GM23338 (cell line): ENCODE results near the gene SLC26A6. TPM values are rescaled to one million over a fixed set of nuclear protein-coding genes. Genes with fewer than 3 reads are reported as not detected.

Experiments
- ATAC-seq: fragments of 200-7000 bp; cut with Tn5 transposase; 3 replicates; pipeline ENCODE4 v1.9.1; 2020
- DNase-seq: peaks from one replicate; pipeline ENCODE4 v3.0.0-alpha.2; 2015; ENCODE audit warnings: low spot score
- H2AFZ ChIP-seq: fragments of 200-600 bp; sonication (generic); 2 replicates; pipeline ENCODE4 v1.8.0; 2016; ENCODE audit warnings: antibody characterized with exemption, mild to moderate bottlenecking, moderate library complexity
- H3F3A ChIP-seq: fragments of 200-600 bp; sonication (generic); replicated peaks from 2 replicates; pipeline ENCODE4 v1.8.0; 2017; ENCODE audit warnings: antibody characterized with exemption, mixed run types, low read depth
- H3K27ac ChIP-seq: fragments of 200-600 bp; sonication (generic); 2 replicates; pipeline ENCODE4 v1.6.1; 2016; ENCODE audit warnings: low read depth
- H3K27me3 ChIP-seq: fragments of 200-600 bp; sonication (generic); 2 replicates; pipeline ENCODE4 v1.8.0; 2016; ENCODE audit warnings: mild to moderate bottlenecking, mixed run types, moderate library complexity; ENCODE audit not compliant: insufficient read depth
- H3K36me3 ChIP-seq: fragments of 200-600 bp; sonication (generic); 2 replicates; pipeline ENCODE4 v1.8.0; 2016; ENCODE audit warnings: mild to moderate bottlenecking; ENCODE audit not compliant: insufficient read depth
- H3K4me1 ChIP-seq: fragments of 200-600 bp; sonication (generic); 2 replicates; pipeline ENCODE4 v1.8.0; 2016; ENCODE audit warnings: mild to moderate bottlenecking, moderate library complexity; ENCODE audit not compliant: insufficient read depth
- H3K4me2 ChIP-seq: fragments of 200-600 bp; sonication (generic); 2 replicates; pipeline ENCODE4 v1.7.1; 2017; ENCODE audit warnings: mixed run types
- H3K4me3 ChIP-seq: fragments of 200-600 bp; sonication (generic); 2 replicates; pipeline ENCODE4 v1.6.1; 2016; ENCODE audit warnings: mixed run types
- H3K79me2 ChIP-seq: fragments of 200-600 bp; sonication (generic); replicated peaks from 2 replicates; pipeline ENCODE4 v1.8.0; 2017; ENCODE audit warnings: mild to moderate bottlenecking; ENCODE audit not compliant: insufficient read depth
- H3K9me2 ChIP-seq: fragments of 200-600 bp; sonication (generic); 2 replicates; pipeline ENCODE4 v1.8.0; 2017; ENCODE audit not compliant: insufficient read depth
- H4K20me1 ChIP-seq: fragments of 200-600 bp; sonication (generic); replicated peaks from 2 replicates; pipeline ENCODE4 v1.8.0; 2017; ENCODE audit warnings: mild to moderate bottlenecking; ENCODE audit not compliant: insufficient read depth
- H3K27ac Mint-ChIP-seq: 2 replicates; pipeline ENCODE4 v1.8.0; 2020; ENCODE audit warnings: inconsistent platforms, mild to moderate bottlenecking, moderate library complexity, mixed read lengths
- H3K27me3 Mint-ChIP-seq: 3 replicates; pipeline ENCODE4 v1.8.0; 2022; ENCODE audit warnings: low read depth, mild to moderate bottlenecking, moderate library complexity, mixed read lengths, inconsistent platforms; ENCODE audit not compliant: insufficient read depth, poor library complexity
- H3K36me3 Mint-ChIP-seq: 3 replicates; pipeline ENCODE4 v1.8.0; 2021; ENCODE audit warnings: low read depth, mild to moderate bottlenecking, inconsistent platforms, moderate library complexity, mixed read lengths
- H3K4me1 Mint-ChIP-seq: 3 replicates; pipeline ENCODE4 v1.8.0; 2020; ENCODE audit warnings: mild to moderate bottlenecking, inconsistent platforms, mixed read lengths
- H3K4me3 Mint-ChIP-seq: 3 replicates; pipeline ENCODE4 v1.8.0; 2021; ENCODE audit warnings: moderate library complexity, mild to moderate bottlenecking, inconsistent platforms, mixed read lengths
- H3K9me3 Mint-ChIP-seq: 3 replicates; pipeline ENCODE4 v1.8.0; 2020; ENCODE audit warnings: moderate library complexity, mild to moderate bottlenecking, inconsistent platforms, mixed read lengths
- CREB1 ChIP-seq: fragments of 250-450 bp; sonication (Bioruptor Pico); IDR thresholded peaks from 2 replicates; pipeline ENCODE4 v1.5.0; 2020; ENCODE audit warnings: low read depth, mild to moderate bottlenecking, moderate library complexity
- CTCF ChIP-seq, 2 experiments: fragments of 200-600 bp in 1 of 2; sonication (generic) in 1 of 2; conservative IDR thresholded peaks; 2 replicates each; pipeline versions ENCODE4 v1.5.1 to v1.6.1; 2016 to 2017; ENCODE audit warnings: antibody characterized with exemption in 2 of 2, low read depth in 2 of 2, mild to moderate bottlenecking in 2 of 2, moderate library complexity in 1 of 2
- EZH2 ChIP-seq: fragments of 200-600 bp; sonication (generic); IDR thresholded peaks from one replicate; pipeline ENCODE4 v1.8.0; 2017; ENCODE audit warnings: antibody characterized with exemption, mild to moderate bottlenecking, low read depth; ENCODE audit not compliant: unreplicated experiment
- EZH2phosphoT487 ChIP-seq: fragments of 200-600 bp; sonication (generic); IDR thresholded peaks from one replicate; pipeline ENCODE4 v1.8.1; 2018; ENCODE audit warnings: antibody characterized with exemption; ENCODE audit not compliant: unreplicated experiment
- JUNB ChIP-seq: IDR thresholded peaks from one replicate; pipeline ENCODE4 v1.6.1; 2016; ENCODE audit warnings: antibody characterized with exemption; ENCODE audit not compliant: unreplicated experiment
- NANOG ChIP-seq: IDR thresholded peaks from 2 replicates; pipeline ENCODE4 v1.6.1; 2016; ENCODE audit warnings: antibody characterized with exemption, borderline replicate concordance
- POLR2AphosphoS5 ChIP-seq: IDR thresholded peaks from 2 replicates; pipeline ENCODE4 v1.6.1; 2016; ENCODE audit warnings: antibody characterized with exemption, low read depth
- REST ChIP-seq: IDR thresholded peaks from one replicate; pipeline ENCODE4 v1.6.1; 2018; ENCODE audit warnings: antibody characterized with exemption; ENCODE audit not compliant: unreplicated experiment
- polyA plus RNA-seq: library from polyadenylated mRNA; unstranded; fragments of >200 nt; fragmentation: Nextera tagmentation; extraction: Ambion mirVana; gene quantifications from 2 replicates; pipeline ENCODE4 v1.2.1, GENCODE V29; 2016
- total RNA-seq: library from RNA; depleted of rRNA; stranded (reverse); fragments of >200 nt; shearing (Covaris generic); gene quantifications from 2 replicates; pipeline ENCODE4 v1.2.3, GENCODE V29; 2014
- TF ChIP-seq, protein P1 (sequence below): IDR thresholded peaks from 2 replicates; pipeline ENCODE4 v1.6.1; 2016; ENCODE audit warnings: antibody characterized with exemption

The SLC26A6 gene
- total and polyA plus RNA-seq, 2 experiments from 2014 or later: 34.3 to 96.4 TPM

GRCh38 chr3:48681974-48682610, 46.8 kb upstream of the SLC26A6 start (continued):
- no peak for TF ChIP-seq REST
- TF ChIP-seq CTCF (conservative IDR thresholded peaks at IDR 0.05; ENCODE audit: low read depth in 2 of 2): no peak
- TF ChIP-seq, protein P1, sequence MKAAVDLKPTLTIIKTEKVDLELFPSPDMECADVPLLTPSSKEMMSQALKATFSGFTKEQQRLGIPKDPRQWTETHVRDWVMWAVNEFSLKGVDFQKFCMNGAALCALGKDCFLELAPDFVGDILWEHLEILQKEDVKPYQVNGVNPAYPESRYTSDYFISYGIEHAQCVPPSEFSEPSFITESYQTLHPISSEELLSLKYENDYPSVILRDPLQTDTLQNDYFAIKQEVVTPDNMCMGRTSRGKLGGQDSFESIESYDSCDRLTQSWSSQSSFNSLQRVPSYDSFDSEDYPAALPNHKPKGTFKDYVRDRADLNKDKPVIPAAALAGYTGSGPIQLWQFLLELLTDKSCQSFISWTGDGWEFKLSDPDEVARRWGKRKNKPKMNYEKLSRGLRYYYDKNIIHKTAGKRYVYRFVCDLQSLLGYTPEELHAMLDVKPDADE: no peak
- TF ChIP-seq EZH2phosphoT487: no peak
- TF ChIP-seq EZH2: no peak
- TF ChIP-seq NANOG: no peak
- TF ChIP-seq POLR2AphosphoS5: no peak
- no peak for TF ChIP-seq CREB1

- peaks cover 13% of the 10 kb centered on the region for H3K79me2 ChIP-seq
- H3K36me3 ChIP-seq: no peaks in the 10 kb centered on the region
- H3K4me3 Mint-ChIP-seq: no peak overlapping the region
- H3K4me1 ChIP-seq: peaks cover 7% of the 10 kb centered on the region
- H3K27ac Mint-ChIP-seq: no peak overlapping the region
- H2AFZ ChIP-seq: no peak overlapping the region
- no peaks in the 10 kb centered on the region for H3K27me3 ChIP-seq
- peaks cover 17% of the 10 kb centered on the region for H3K27me3 Mint-ChIP-seq
- no peak for DNase-seq
- H3K9me3 Mint-ChIP-seq: no peaks in the 10 kb centered on the region; the same call in 2 of the 3 replicates
- no peak for TF ChIP-seq POLR2AphosphoS5
- no peak for TF ChIP-seq CTCF (conservative IDR thresholded peaks at IDR 0.05; ENCODE audit: low read depth in 2 of 2)
- no peak for TF ChIP-seq JUNB
- no peak overlapping the region for H3K4me2 ChIP-seq
- no peaks in the 10 kb centered on the region for H3K9me2 ChIP-seq
- no peak overlapping the region for H3K4me3 ChIP-seq
- no peak for ATAC-seq
- H3F3A ChIP-seq: peaks cover 6% of the 10 kb centered on the region
- H3K36me3 Mint-ChIP-seq: peaks cover 53% of the 10 kb centered on the region
- no peak overlapping the region for H3K27ac ChIP-seq
- H4K20me1 ChIP-seq: 0 out of 2 replicates have a peak, but pooled peaks cover 2% of the 10 kb centered on the region
- peaks cover 15% of the 10 kb centered on the region for H3K4me1 Mint-ChIP-seq
Measured at GRCh38 chr3:48681541-48681880, 46.2 kb upstream of the SLC26A6 start.
